Activated naive CD4-positive, alpha-beta T cell treated with anti-CD3 and anti-CD28 coated beads for 36 hours (primary cell): ENCODE measurements around the gene SRRM5. TPM values are rescaled to one million over a fixed set of nuclear protein-coding genes. Genes with fewer than 3 reads are reported as not detected.

ENCODE experiments used
- CTCF ChIA-PET: fragments of 350-600 bp; sonication (Branson Sonifier 250); formaldehyde crosslinking; loops from one replicate; lab custom pipeline; 2021; ENCODE audit warnings: antibody characterized with exemption; lab: Charles Lee
- DNase-seq: peaks from one replicate; pipeline ENCODE4 v3.0.0-alpha.2; 2020
- H3K27ac Mint-ChIP-seq: one replicate; pipeline ENCODE4 v1.8.0; 2021; ENCODE audit warnings: mild to moderate bottlenecking, mixed read lengths
- H3K27me3 Mint-ChIP-seq: one replicate; pipeline ENCODE4 v1.8.0; 2021; ENCODE audit warnings: low read depth, mixed read lengths
- H3K36me3 Mint-ChIP-seq: one replicate; pipeline ENCODE4 v1.8.0; 2021; ENCODE audit warnings: low read depth, mixed read lengths
- H3K4me1 Mint-ChIP-seq: one replicate; pipeline ENCODE4 v1.8.0; 2021; ENCODE audit warnings: low read depth, mixed read lengths
- H3K4me3 Mint-ChIP-seq: one replicate; pipeline ENCODE4 v1.8.0; 2021; ENCODE audit warnings: mild to moderate bottlenecking, moderate library complexity, mixed read lengths
- H3K9me3 Mint-ChIP-seq: one replicate; pipeline ENCODE4 v1.8.0; 2021; ENCODE audit warnings: mixed read lengths
- intact Hi-C: fragments of 100-400 bp; cut with micrococcal nuclease; formaldehyde crosslinking; loops from one replicate; pipeline ENCODE4 v1.15.1; 2023
- total RNA-seq, 2 experiments: library from RNA; stranded (reverse); gene quantifications; one replicate each; pipeline ENCODE4 v1.2.3, GENCODE V29; 2021

Gene SRRM5
- total RNA-seq, 2 experiments from 2014 or later, result 0.21 to 0.27 TPM

GRCh38 chr19:43605875-43606568, 5.9 kb upstream of the SRRM5 start:
- Mint-ChIP-seq H3K4me3 (no peak overlapping the region), H3K27me3 (no peaks in the 10 kb centered on the region), H3K9me3 (no peaks in the 10 kb centered on the region), H3K4me1 (peaks cover 2% of the 10 kb centered on the region), H3K27ac (peak overlapping the region; percentile 32), H3K36me3 (peaks cover 6% of the 10 kb centered on the region)
- intact Hi-C loops, result no loop called here
- CTCF ChIA-PET, result interaction anchor here (0.6 to 2.0 kb wide), 4 partner anchors 9 to 203 kb away, joined by 3 to 9 read pairs (median 4); no protein-coding TSS in a partner anchor
- no peak for DNase-seq

- H3K27me3 Mint-ChIP-seq, result no peaks in the 10 kb centered on the region
- peaks cover 5% of the 10 kb centered on the region for H3K36me3 Mint-ChIP-seq
- H3K4me3 Mint-ChIP-seq, result no peak overlapping the region
- no peaks in the 10 kb centered on the region for H3K9me3 Mint-ChIP-seq
- no peak for DNase-seq
- intact Hi-C loops, result no loop called here
- CTCF ChIA-PET, result interaction anchor here (1.8 kb wide), 1 partner anchor 9 kb away, joined by 4 read pairs; no protein-coding TSS in a partner anchor
- H3K4me1 Mint-ChIP-seq, result peaks cover 2% of the 10 kb centered on the region
- no peak overlapping the region for H3K27ac Mint-ChIP-seq
These were observed 5.2 kb upstream of the SRRM5 start for GRCh38 chr19:43606569-43607229.

GRCh38 chr19:43607238-43608205, 4.4 kb upstream of the SRRM5 start:
- Mint-ChIP-seq H3K27ac (no peak overlapping the region), H3K4me1 (peaks cover 5% of the 10 kb centered on the region), H3K27me3 (no peaks in the 10 kb centered on the region), H3K4me3 (no peak overlapping the region), H3K36me3 (peaks cover 9% of the 10 kb centered on the region), H3K9me3 (no peaks in the 10 kb centered on the region)
- intact Hi-C loops, result no loop called here
- no peak for DNase-seq
- CTCF ChIA-PET, result no interaction called here

- H3K9me3 Mint-ChIP-seq, result no peaks in the 10 kb centered on the region
- no peak overlapping the region for H3K27ac Mint-ChIP-seq
- H3K27me3 Mint-ChIP-seq, result no peaks in the 10 kb centered on the region
- no peak for DNase-seq
- peaks cover 9% of the 10 kb centered on the region for H3K36me3 Mint-ChIP-seq
- intact Hi-C loops, result no loop called here
- CTCF ChIA-PET, result no interaction called here
- H3K4me3 Mint-ChIP-seq, result no peak overlapping the region
- H3K4me1 Mint-ChIP-seq, result peaks cover 7% of the 10 kb centered on the region
These were observed 2.0 kb upstream of the SRRM5 start for GRCh38 chr19:43609872-43610271.

- no peaks in the 10 kb centered on the region for H3K9me3 Mint-ChIP-seq
- no peak overlapping the region for H3K4me3 Mint-ChIP-seq
- H3K36me3 Mint-ChIP-seq, result peaks cover 9% of the 10 kb centered on the region
- peak overlapping the region; percentile 50 for H3K27ac Mint-ChIP-seq
- CTCF ChIA-PET, result no interaction called here
- intact Hi-C loops, result no loop called here
- H3K4me1 Mint-ChIP-seq, result peaks cover 7% of the 10 kb centered on the region
- no peak for DNase-seq
- H3K27me3 Mint-ChIP-seq, result no peaks in the 10 kb centered on the region
These were observed 1.4 kb upstream of the SRRM5 start for GRCh38 chr19:43610493-43610892.

GRCh38 chr19:43612374-43612773, 486 bp downstream of the SRRM5 start:
- CTCF ChIA-PET, result no interaction called here
- H3K4me1 Mint-ChIP-seq, result peaks cover 11% of the 10 kb centered on the region
- no peak for DNase-seq
- H3K27me3 Mint-ChIP-seq, result no peaks in the 10 kb centered on the region
- H3K4me3 Mint-ChIP-seq, result no peak overlapping the region
- intact Hi-C loops, result no loop called here
- no peak overlapping the region for H3K27ac Mint-ChIP-seq
- no peaks in the 10 kb centered on the region for H3K9me3 Mint-ChIP-seq
- H3K36me3 Mint-ChIP-seq, result peaks cover 9% of the 10 kb centered on the region

GRCh38 chr19:43616306-43616705, 4.4 kb downstream of the SRRM5 start:
- H3K36me3 Mint-ChIP-seq, result peaks cover 5% of the 10 kb centered on the region
- H3K4me1 Mint-ChIP-seq, result peaks cover 21% of the 10 kb centered on the region
- H3K9me3 Mint-ChIP-seq, result no peaks in the 10 kb centered on the region
- H3K27ac Mint-ChIP-seq, result no peak overlapping the region
- no peaks in the 10 kb centered on the region for H3K27me3 Mint-ChIP-seq
- no peak for DNase-seq
- intact Hi-C loops, result no loop called here
- CTCF ChIA-PET, result interaction anchor here (0.9 kb wide), 1 partner anchor 90 kb away, joined by 3 read pairs; no protein-coding TSS in a partner anchor
- H3K4me3 Mint-ChIP-seq, result no peak overlapping the region

- H3K9me3 Mint-ChIP-seq, result no peaks in the 10 kb centered on the region
- intact Hi-C loops, result no loop called here
- H3K4me1 Mint-ChIP-seq, result peaks cover 19% of the 10 kb centered on the region
- DNase-seq, result no peak
- CTCF ChIA-PET, result interaction anchor here (0.6 to 0.9 kb wide), 2 partner anchors 13 to 91 kb away, joined by 3 to 4 read pairs; no protein-coding TSS in a partner anchor
- peaks cover 2% of the 10 kb centered on the region for H3K36me3 Mint-ChIP-seq
- no peak overlapping the region for H3K27ac Mint-ChIP-seq
- no peak overlapping the region for H3K4me3 Mint-ChIP-seq
- H3K27me3 Mint-ChIP-seq, result no peaks in the 10 kb centered on the region
These were observed 5.1 kb downstream of the SRRM5 start for GRCh38 chr19:43616954-43617353.

- no peaks in the 10 kb centered on the region for H3K9me3 Mint-ChIP-seq
- no peaks in the 10 kb centered on the region for H3K36me3 Mint-ChIP-seq
- DNase-seq, result peak; percentile 75
- H3K27me3 Mint-ChIP-seq, result no peaks in the 10 kb centered on the region
- CTCF ChIA-PET, result interaction anchor here (0.7 kb wide), 1 partner anchor 63 kb away, joined by 3 read pairs; no protein-coding TSS in a partner anchor
- peak overlapping the region; percentile 96 for H3K27ac Mint-ChIP-seq
- intact Hi-C loops, result loop anchor here (1.0 kb wide), 4 partner anchors 23 to 135 kb away; partner anchors contain the start of genes IRGQ, PINLYP, SMG9 and XRCC1
- peaks cover 17% of the 10 kb centered on the region for H3K4me1 Mint-ChIP-seq
- peak overlapping the region; percentile 94 for H3K4me3 Mint-ChIP-seq
These were observed 7.0 kb downstream of the SRRM5 start for GRCh38 chr19:43618921-43619261.

GRCh38 chr19:43619262-43620060, 7.6 kb downstream of the SRRM5 start, which contains the start of gene ZNF428:
Gene ZNF428 (minus strand): TSS chr19:43619629. CDS start chr19:43614304, 5,325 bp downstream.
- Mint-ChIP-seq H3K4me1 (peaks cover 19% of the 10 kb centered on the region), H3K27me3 (no peaks in the 10 kb centered on the region), H3K9me3 (no peaks in the 10 kb centered on the region), H3K36me3 (no peaks in the 10 kb centered on the region), H3K27ac (peak within 1 kb of the TSS; percentile 96), H3K4me3 (peak within 1 kb of the TSS; percentile 94)
- CTCF ChIA-PET, result no interaction called here
- intact Hi-C loops, result loop anchor here (1.0 to 10.0 kb wide), 5 partner anchors 23 to 175 kb away; partner anchors contain the start of genes IRGQ, PINLYP, SMG9 and XRCC1
- peak; percentile 90 for DNase-seq
